HCT116 (cell line): ENCODE results near the gene SLC47A1. TPM values are rescaled to one million over a fixed set of nuclear protein-coding genes. Genes with fewer than 3 reads are reported as not detected.
"Not testable (repeated sequence)": the region's sequence is repeated elsewhere in the genome, so short reads cannot be mapped to it uniquely, and the experiment has no call there.

ENCODE experiments used
- ATAC-seq: fragments of 200-7000 bp; cut with Tn5 transposase; 2 replicates; pipeline ENCODE4 v1.9.1; 2020; ENCODE audit warnings: mild to moderate bottlenecking, moderate library complexity
- BruUV-seq: library from RNA; stranded (reverse); fragments of 400-500 nt; replicated peaks from 2 replicates; lab custom pipeline; 2021; lab: Mats Ljungman, UMichigan
- CTCF ChIA-PET: fragments of 300-600 bp; sonication (Branson Sonifier 250); formaldehyde crosslinking; loops from one replicate; lab custom pipeline; 2021; ENCODE audit warnings: antibody characterized with exemption; lab: Charles Lee
- POLR2A ChIA-PET: fragments of 300-600, 350-600 bp; sonication (Branson Sonifier 250); formaldehyde crosslinking; loops from one replicate; lab custom pipeline; 2021; ENCODE audit warnings: antibody characterized with exemption; lab: Charles Lee
- RAD21 ChIA-PET, 2 experiments: fragments of 300-600 bp; sonication (Branson Sonifier 250); formaldehyde crosslinking; loops; one replicate each; lab custom pipeline; 2023; ENCODE audit warnings: low total read pairs in 2 of 2; ENCODE audit not compliant: uncharacterized antibody in 2 of 2, unreplicated experiment in 2 of 2, low non-redundant PET in 1 of 2; lab: Charles Lee
- DNase-seq: peaks from one replicate; pipeline ENCODE4 v3.0.0-alpha.2; 2010; ENCODE audit warnings: low read depth, low spot score
- H2AFZ ChIP-seq: fragments of 200-600 bp; shearing (Covaris generic), sonication (generic); 2 replicates; pipeline ENCODE4 v1.6.1; 2017; ENCODE audit warnings: low read depth, mixed run types, mixed read lengths, antibody characterized with exemption, low read length; ENCODE audit not compliant: poor library complexity, severe bottlenecking
- H3K27ac ChIP-seq: 2 replicates; pipeline ENCODE4 v1.5.1; 2012; ENCODE audit warnings: low read depth, low read length
- H3K27me3 ChIP-seq: fragments of 200-600 bp; sonication (generic); 2 replicates; pipeline ENCODE4 v1.6.1; 2016; ENCODE audit warnings: mixed run types, low read length, mixed read lengths; ENCODE audit not compliant: insufficient read depth
- H3K36me3 ChIP-seq, 2 experiments: fragments of 200-500 bp in 1 of 2; fragments of 200-600 bp in 1 of 2; sonication (Bioruptor generic) in 1 of 2; sonication (generic) in 1 of 2; 2 replicates each; pipeline versions ENCODE4 v1.5.1 to v1.6.1; 2014 to 2016; ENCODE audit warnings: low read length in 2 of 2, inconsistent platforms in 1 of 2, mixed read lengths in 1 of 2, mixed run types in 1 of 2; ENCODE audit not compliant: insufficient read depth in 2 of 2, control insufficient read depth in 1 of 2
- H3K4me1 ChIP-seq, 2 experiments: fragments of 200-600 bp in 1 of 2; sonication (generic) in 1 of 2; 2 replicates each; pipeline versions ENCODE4 v1.5.1 to v1.6.1; 2012 to 2017; ENCODE audit warnings: low read length in 2 of 2, inconsistent platforms in 1 of 2, mild to moderate bottlenecking in 1 of 2, mixed read lengths in 1 of 2, mixed run types in 1 of 2, moderate library complexity in 1 of 2; ENCODE audit not compliant: insufficient read depth in 2 of 2, control insufficient read depth in 1 of 2
- H3K4me2 ChIP-seq: fragments of 200-600 bp; sonication (generic); 2 replicates; pipeline ENCODE4 v1.6.1; 2017; ENCODE audit warnings: mixed run types, low read length, mixed read lengths
- H3K4me3 ChIP-seq, 2 experiments: fragments of 200-600 bp in 1 of 2; sonication (generic) in 1 of 2; replicated peaks in 1 of 2; 2 replicates each; pipeline ENCODE4 v1.5.1; 2011 to 2016; ENCODE audit warnings: low read length in 2 of 2, control low read depth in 1 of 2, low read depth in 1 of 2, mild to moderate bottlenecking in 1 of 2, mixed read lengths in 1 of 2, mixed run types in 1 of 2
- H3K79me2 ChIP-seq: fragments of 200-600 bp; sonication (generic); 2 replicates; pipeline ENCODE4 v1.6.1; 2017; ENCODE audit warnings: mild to moderate bottlenecking, mixed run types, low read length, moderate library complexity, mixed read lengths; ENCODE audit not compliant: insufficient read depth
- H3K9ac ChIP-seq: fragments of 200-600 bp; sonication (generic); 2 replicates; pipeline ENCODE4 v1.6.1; 2016; ENCODE audit warnings: low read length, mixed read lengths
- H3K9me2 ChIP-seq: fragments of 200-600 bp; sonication (generic), shearing (Covaris generic); 2 replicates; pipeline ENCODE4 v1.6.1; 2017; ENCODE audit warnings: mixed run types, mild to moderate bottlenecking, moderate library complexity; ENCODE audit not compliant: insufficient read depth
- H3K9me3 ChIP-seq, 2 experiments: fragments of 200-500 bp in 1 of 2; fragments of 200-600 bp in 1 of 2; sonication (Bioruptor generic) in 1 of 2; sonication (generic) in 1 of 2; 2 replicates each; pipeline ENCODE4 v1.6.1; 2014 to 2017; ENCODE audit warnings: low read length in 2 of 2, mixed read lengths in 2 of 2, inconsistent platforms in 1 of 2, low read depth in 1 of 2, mild to moderate bottlenecking in 1 of 2, mixed run types in 1 of 2, moderate library complexity in 1 of 2; ENCODE audit not compliant: control insufficient read depth in 1 of 2, insufficient read depth in 1 of 2
- H4K20me1 ChIP-seq: fragments of 200-600 bp; sonication (generic), shearing (Covaris generic); 2 replicates; pipeline ENCODE4 v1.6.1; 2017; ENCODE audit warnings: mixed run types, mild to moderate bottlenecking, moderate library complexity; ENCODE audit not compliant: insufficient read depth
- CBX3 ChIP-seq: IDR thresholded peaks from 2 replicates; pipeline ENCODE4 v1.6.1; 2012; ENCODE audit warnings: low read depth
- CTCF ChIP-seq, 3 experiments: fragments of 200-600 bp in 1 of 3; sonication (generic) in 1 of 3; IDR thresholded peaks in 2 of 3; conservative IDR thresholded peaks in 1 of 3; 2 replicates each; pipeline ENCODE4 v1.5.1; 2012 to 2017; ENCODE audit warnings: low read depth in 2 of 3, low read length in 2 of 3, antibody characterized with exemption in 1 of 3, borderline replicate concordance in 1 of 3, control low read depth in 1 of 3, mild to moderate bottlenecking in 1 of 3, mixed read lengths in 1 of 3, mixed run types in 1 of 3, moderate library complexity in 1 of 3; ENCODE audit not compliant: insufficient read depth in 1 of 3
- EGR1 ChIP-seq: IDR thresholded peaks from 2 replicates; pipeline ENCODE4 v1.6.1; 2012; ENCODE audit warnings: low read depth
- EZH2 ChIP-seq: fragments of 200-600 bp; sonication (generic); IDR thresholded peaks from 2 replicates; pipeline ENCODE4 v1.6.1; 2017; ENCODE audit warnings: antibody characterized with exemption, mixed run types
- EZH2phosphoT487 ChIP-seq: fragments of 200-600 bp; IDR thresholded peaks from 2 replicates; pipeline ENCODE4 v1.6.1; 2018; ENCODE audit warnings: antibody characterized with exemption, borderline replicate concordance
- MAX ChIP-seq: IDR thresholded peaks from 2 replicates; pipeline ENCODE4 v1.6.1; 2012
- POLR2A ChIP-seq: IDR thresholded peaks from 2 replicates; pipeline ENCODE4 v1.7.0; 2011; ENCODE audit warnings: borderline replicate concordance; ENCODE audit not compliant: insufficient read depth, insufficient read length; ENCODE audit errors: extremely low read depth
- POLR2AphosphoS5 ChIP-seq: IDR thresholded peaks from 2 replicates; pipeline ENCODE4 v1.6.1; 2011; ENCODE audit warnings: mild to moderate bottlenecking, low read depth, low read length, moderate library complexity
- SP1 ChIP-seq: IDR thresholded peaks from 2 replicates; pipeline ENCODE4 v1.6.1; 2012; ENCODE audit warnings: low read depth
- TCF7L2 ChIP-seq: IDR thresholded peaks from 2 replicates; pipeline ENCODE4 v1.7.0; 2011; ENCODE audit warnings: borderline replicate concordance, inconsistent platforms; ENCODE audit not compliant: insufficient read depth, insufficient read length; ENCODE audit errors: extremely low read depth
- YY1 ChIP-seq: IDR thresholded peaks from 2 replicates; pipeline ENCODE4 v1.6.1; 2011; ENCODE audit warnings: low read length, low read depth, moderate library complexity, mild to moderate bottlenecking; ENCODE audit not compliant: insufficient replicate concordance; ENCODE audit errors: extremely low read depth
- ZNF274 ChIP-seq: fragments of 200-500 bp; sonication (Bioruptor generic); IDR thresholded peaks from 2 replicates; pipeline ENCODE4 v1.6.1; 2014; ENCODE audit warnings: mild to moderate bottlenecking, low read depth, low read length, inconsistent platforms
- intact Hi-C: fragments of 100-400 bp; cut with micrococcal nuclease; formaldehyde crosslinking; loops from 2 replicates; pipeline ENCODE4 v1.10.0; 2022
- total RNA-seq: library from RNA; stranded (reverse); gene quantifications from one replicate; pipeline ENCODE4 v1.2.1, GENCODE V29; 2021; ENCODE audit not compliant: unreplicated experiment

The SLC47A1 gene
- total RNA-seq, 1 experiment from 2014 or later = 0.17 TPM

GRCh38 chr17:19517699-19518098 is 16.0 kb upstream of the SLC47A1 start (continued):
- TF ChIP-seq EZH2phosphoT487 = no peak
- TF ChIP-seq CBX3 = no peak
- TF ChIP-seq EZH2 = no peak

- H3K27ac ChIP-seq, H3K4me2 ChIP-seq, BruUV-seq, H3K27me3 ChIP-seq, POLR2A ChIA-PET, H3K9me3 ChIP-seq, intact Hi-C loops, H3K4me3 ChIP-seq, H3K9me2 ChIP-seq, H3K36me3 ChIP-seq, H3K79me2 ChIP-seq, H3K4me1 ChIP-seq, H2AFZ ChIP-seq, H4K20me1 ChIP-seq, RAD21 ChIA-PET, ATAC-seq, H3K9ac ChIP-seq, DNase-seq, CTCF ChIA-PET: not testable (repeated sequence)
These were observed 14.0 kb upstream of the SLC47A1 start for GRCh38 chr17:19519388-19520291.

GRCh38 chr17:19520641-19521040 is 13.0 kb upstream of the SLC47A1 start:
- Histone ChIP-seq H3K9me2 (no peaks in the 10 kb centered on the region), H3K4me1 (no peaks in the 10 kb centered on the region), H3K79me2 (no peaks in the 10 kb centered on the region), H4K20me1 (no peaks in the 10 kb centered on the region), H3K27me3 (no peaks in the 10 kb centered on the region), H3K9ac (no peak overlapping the region), H3K27ac (no peak overlapping the region), H3K4me3 (no peak overlapping the region), H2AFZ (no peak overlapping the region), H3K36me3 (no peaks in the 10 kb centered on the region), H3K4me2 (no peak overlapping the region), H3K9me3 (no peaks in the 10 kb centered on the region)
- ChIA-PET CTCF (no interaction called here), RAD21 (no interaction called here), POLR2A (no interaction called here)
- ATAC-seq (no peak), DNase-seq (no peak)
- BruUV-seq = no TSS peak
- intact Hi-C loops = no loop called here
- TF ChIP-seq TCF7L2 = no peak
- no peak for TF ChIP-seq EGR1
- no peak for TF ChIP-seq POLR2AphosphoS5
- no peak for TF ChIP-seq POLR2A
- TF ChIP-seq EZH2phosphoT487 = no peak
- TF ChIP-seq MAX = no peak
- no peak for TF ChIP-seq YY1
- TF ChIP-seq ZNF274 = no peak
- TF ChIP-seq CTCF (IDR thresholded peaks at IDR 0.05 in 2 of 3, conservative IDR thresholded peaks at IDR 0.05 in 1 of 3; ENCODE audit: borderline replicate concordance in 1 of 3, insufficient read depth in 1 of 3, low read depth in 2 of 3, low read length in 2 of 3) = no peak
- no peak for TF ChIP-seq SP1
